SHP77 treated with DMSO at 0.1 percent for 48 hours (cell line): ENCODE results near the gene CRYBA2.

Experiments
- DNase-seq: peaks from one replicate; lab custom pipeline; 2025; lab: John Stamatoyannopoulos, UW

Gene CRYBA2, protein sequence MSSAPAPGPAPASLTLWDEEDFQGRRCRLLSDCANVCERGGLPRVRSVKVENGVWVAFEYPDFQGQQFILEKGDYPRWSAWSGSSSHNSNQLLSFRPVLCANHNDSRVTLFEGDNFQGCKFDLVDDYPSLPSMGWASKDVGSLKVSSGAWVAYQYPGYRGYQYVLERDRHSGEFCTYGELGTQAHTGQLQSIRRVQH

GRCh38 chr2:218993345-218994315 is at the start of gene CRYBA2:
CRYBA2 (minus strand) TSS chr2:218993422; CDS start chr2:218993176, 246 bp downstream.
- DNase-seq = no peak

GRCh38 chr2:219042750-219043149 is 49.5 kb upstream of the CRYBA2 start:
- no peak for DNase-seq

- no peak for DNase-seq
Observed at GRCh38 chr2:219042157-219042556, 48.9 kb upstream of the CRYBA2 start.

DNA sequence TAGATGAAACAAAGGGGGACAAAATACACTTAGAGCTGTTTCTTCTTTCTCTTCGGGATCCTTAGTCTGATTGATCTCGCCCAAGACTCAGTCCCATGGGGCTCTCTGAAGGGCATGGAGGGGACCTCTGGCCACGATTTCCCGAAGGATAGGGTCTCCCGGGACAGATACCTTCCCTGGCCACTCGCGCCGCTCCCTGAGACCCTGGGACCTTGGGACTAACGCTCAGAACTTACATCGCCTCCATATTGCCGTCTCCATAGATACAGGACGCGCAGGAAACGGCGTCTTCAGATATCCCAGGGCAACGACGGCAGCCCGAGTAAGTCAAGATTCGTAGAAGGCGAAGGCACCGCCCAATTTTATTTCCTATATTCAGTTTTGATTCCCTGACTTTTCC is 48.0 kb upstream of the CRYBA2 start, which contains the start of gene CFAP65:
TSS of gene CFAP65 (minus strand) at position 265 of the 400 bp plus-strand sequence. CDS start 2,468 bp downstream, outside the sequence.
- DNase-seq = peak; percentile 31

GRCh38 chr2:219038600-219038999 is 45.4 kb upstream of the CRYBA2 start:
- no peak for DNase-seq

GRCh38 chr2:219037783-219038499 is 44.7 kb upstream of the CRYBA2 start:
- no peak for DNase-seq

- DNase-seq = no peak
Observed at GRCh38 chr2:219035942-219036341, 42.7 kb upstream of the CRYBA2 start.

DNA sequence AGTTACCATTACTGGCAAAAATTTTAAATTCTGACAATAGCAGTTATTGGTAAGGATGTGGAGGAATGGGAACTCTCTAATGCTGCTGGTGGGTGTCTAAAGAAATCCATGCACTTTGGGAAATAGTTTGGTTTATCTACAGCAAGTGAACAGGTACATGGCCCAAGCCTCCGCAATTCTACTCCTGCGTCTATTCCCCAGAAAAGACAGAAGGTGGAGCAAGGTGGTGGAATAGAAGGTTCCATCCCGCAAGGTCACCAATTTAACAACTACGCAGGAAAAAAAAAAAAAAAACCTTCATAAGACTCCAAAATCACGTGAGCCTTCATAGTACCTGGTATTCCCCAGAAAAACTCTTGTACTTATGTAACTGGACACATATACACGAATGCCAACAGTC is 41.6 kb upstream of the CRYBA2 start:
- no peak for DNase-seq

DNA sequence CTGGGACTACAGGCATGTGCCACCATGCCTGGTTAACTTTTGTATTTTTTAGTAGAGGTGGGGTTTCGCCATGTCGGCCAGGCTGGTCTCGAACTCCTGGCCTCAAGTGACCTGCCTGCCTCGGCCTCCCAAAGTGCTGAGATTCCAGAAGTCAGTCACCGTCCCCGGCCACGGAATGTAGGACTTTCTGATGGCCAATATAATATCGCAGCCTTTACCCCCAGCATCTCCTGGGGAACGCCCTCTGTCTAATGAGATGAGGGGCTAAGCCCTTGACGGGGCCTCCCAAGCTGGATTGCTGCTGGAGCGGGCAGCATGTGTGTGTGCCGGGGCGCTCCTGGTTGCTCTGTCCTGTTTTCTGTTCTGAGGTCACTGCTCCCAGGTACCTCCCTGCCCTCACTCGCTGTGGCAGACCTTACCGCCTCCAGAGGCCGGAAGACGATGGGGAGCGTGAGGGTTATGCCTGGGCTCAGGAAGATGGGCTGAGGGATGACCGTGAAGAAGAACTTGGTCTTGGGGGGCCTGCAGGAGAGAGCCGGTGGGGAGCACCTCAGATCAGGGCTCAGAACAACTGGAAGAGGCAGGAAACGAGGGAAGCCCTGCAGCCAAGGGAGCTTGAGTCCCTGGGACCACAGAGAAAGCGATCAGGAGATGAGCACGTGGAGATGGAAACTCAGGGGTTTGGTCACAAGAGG is 39.0 kb upstream of the CRYBA2 start:
- no peak for DNase-seq

- no peak for DNase-seq
Observed at GRCh38 chr2:219031005-219031738, 38.0 kb upstream of the CRYBA2 start.

- DNase-seq = no peak
Observed at GRCh38 chr2:219030177-219030940, 37.1 kb upstream of the CRYBA2 start.

DNA sequence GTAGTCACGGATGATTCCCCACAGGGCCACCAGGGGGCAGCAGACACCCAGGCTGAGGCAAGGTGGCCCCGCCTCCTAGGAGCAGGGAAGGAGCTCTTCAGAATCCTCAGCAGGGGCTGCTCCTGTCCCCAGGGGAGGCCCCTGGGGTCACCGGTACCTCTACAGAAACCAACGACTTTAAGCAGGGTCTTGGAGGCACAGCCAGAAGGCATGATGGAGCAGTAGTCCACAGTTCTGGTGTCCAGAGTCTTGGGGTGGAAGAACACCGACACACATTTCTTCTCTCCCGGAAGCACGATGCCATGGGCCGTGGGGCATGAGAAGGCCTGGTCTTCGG is 36.6 kb upstream of the CRYBA2 start:
- DNase-seq = peak; percentile 30

DNA sequence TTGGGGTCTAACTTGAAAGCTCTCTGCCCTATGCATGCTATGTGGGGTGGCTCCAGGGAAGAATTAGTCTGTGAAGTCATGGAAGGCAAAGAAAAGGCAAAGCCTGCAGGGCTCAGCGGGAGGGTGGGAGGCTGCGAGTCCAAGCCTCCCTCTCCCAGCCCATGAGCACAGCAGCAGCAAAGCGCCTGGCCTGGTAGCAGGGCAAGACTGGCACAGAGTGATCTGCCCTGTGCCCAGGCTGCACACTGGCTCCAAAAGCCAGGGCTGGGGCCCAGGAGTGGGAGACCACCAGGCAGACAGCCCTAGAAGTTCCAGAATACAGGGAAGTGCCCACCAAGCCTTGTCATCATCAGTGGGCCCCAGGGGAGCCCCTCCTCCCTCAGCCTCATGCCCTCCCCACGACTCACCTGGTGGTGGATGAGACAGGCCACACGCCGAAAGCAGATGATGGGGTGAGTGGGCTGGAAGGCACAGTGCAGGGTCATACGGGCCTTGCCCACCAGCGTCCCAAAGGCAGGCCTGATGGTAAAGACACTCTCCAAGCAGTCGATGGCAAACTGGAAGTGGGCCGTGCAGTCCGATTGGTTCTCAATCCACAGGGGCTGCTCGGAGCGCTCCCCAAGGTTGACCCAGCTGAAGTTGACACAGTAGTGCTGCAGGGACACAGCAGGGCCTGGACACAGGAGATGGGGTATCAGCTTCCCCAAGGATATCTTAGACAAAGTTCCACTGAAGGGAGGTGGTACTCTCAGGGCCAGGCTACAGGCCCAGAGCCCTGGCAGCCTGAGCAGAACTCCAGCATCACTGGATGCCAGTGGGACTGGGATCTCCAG is 36.0 kb upstream of the CRYBA2 start:
- no peak for DNase-seq

DNA sequence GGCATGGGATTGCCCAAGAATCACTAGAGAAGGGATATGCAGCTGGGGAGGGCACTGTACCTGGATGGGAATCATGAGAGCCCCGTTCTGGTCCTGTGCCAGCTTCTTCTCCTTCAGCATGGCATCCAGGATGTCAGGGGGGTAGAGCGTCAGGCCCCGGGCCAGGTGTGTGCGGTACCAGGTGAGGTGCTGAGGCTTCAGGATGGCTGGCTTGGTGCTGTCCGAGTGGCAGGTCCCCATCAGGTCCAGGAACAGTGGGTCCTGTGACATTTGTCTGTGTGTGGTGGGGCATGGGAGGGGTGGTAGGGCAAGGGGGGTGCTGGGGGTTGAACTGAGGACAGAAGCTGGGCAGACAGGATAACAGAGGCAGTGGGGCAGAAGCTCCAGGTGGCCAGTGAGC is 34.9 kb upstream of the CRYBA2 start:
- no peak for DNase-seq

GRCh38 chr2:219027511-219028055 is 34.4 kb upstream of the CRYBA2 start:
- no peak for DNase-seq

GRCh38 chr2:219026946-219027345 is 33.7 kb upstream of the CRYBA2 start:
- DNase-seq = no peak

- no peak for DNase-seq
Observed at GRCh38 chr2:219025637-219026585, 32.7 kb upstream of the CRYBA2 start.

DNA sequence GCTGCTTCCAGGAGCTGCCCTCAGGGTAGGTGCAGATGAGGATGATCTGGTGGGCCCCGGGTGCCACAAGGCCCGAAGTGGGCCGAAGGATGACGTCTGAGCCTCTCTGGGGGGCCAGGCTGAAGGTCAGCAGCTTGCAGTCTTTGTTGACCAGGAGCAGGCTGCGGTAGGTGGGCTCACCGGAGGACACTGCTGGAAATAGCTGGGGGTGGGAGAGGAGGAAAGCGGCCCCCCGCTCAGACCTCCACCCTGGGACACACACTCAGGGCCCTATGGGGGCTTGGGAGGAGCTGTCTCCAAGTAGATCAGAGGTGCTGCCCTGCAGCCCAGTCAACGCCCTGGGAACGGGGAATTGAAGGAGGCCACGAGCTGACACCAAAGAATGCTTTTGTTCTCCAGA is 30.8 kb upstream of the CRYBA2 start:
- no peak for DNase-seq
